Thymus (tissue), 11 donors: ENCODE data around the gene TRPM5. TPM values are rescaled to one million over a fixed set of nuclear protein-coding genes. Genes with fewer than 3 reads are reported as not detected.

Experiments
- DNase-seq, 9 donors: peaks; one replicate each; pipeline ENCODE4 v3.0.0-alpha.2; 2013; ENCODE audit warnings: low spot score in 9 of 9, low read depth in 6 of 9, missing footprints in 1 of 9
- H3K27ac ChIP-seq, 2 donors: one replicate each; pipeline ENCODE4 v1.5.1; 2013; ENCODE audit warnings: control low read depth in 1 of 2, low read depth in 1 of 2, low read length in 1 of 2, mild to moderate bottlenecking in 1 of 2, moderate library complexity in 1 of 2
- H3K27me3 ChIP-seq, 2 donors: one replicate each; pipeline ENCODE4 v1.5.1; 2013; ENCODE audit warnings: low read length in 1 of 2; ENCODE audit not compliant: control insufficient read depth in 2 of 2, insufficient read depth in 1 of 2
- H3K36me3 ChIP-seq, 2 donors: one replicate each; pipeline ENCODE4 v1.5.1; 2013; ENCODE audit warnings: low read length in 1 of 2, mild to moderate bottlenecking in 1 of 2, moderate library complexity in 1 of 2; ENCODE audit not compliant: control insufficient read depth in 2 of 2, insufficient read depth in 2 of 2
- H3K4me1 ChIP-seq, 2 donors: one replicate each; pipeline ENCODE4 v1.5.1; 2013; ENCODE audit warnings: low read length in 2 of 2; ENCODE audit not compliant: control insufficient read depth in 2 of 2, insufficient read depth in 2 of 2
- H3K4me3 ChIP-seq, 2 donors: one replicate each; pipeline ENCODE4 v1.5.1; 2013; ENCODE audit warnings: low read length in 2 of 2, control low read depth in 1 of 2, mild to moderate bottlenecking in 1 of 2
- H3K9me3 ChIP-seq, 2 donors: one replicate each; pipeline ENCODE4 v1.5.1; 2013; ENCODE audit warnings: low read length in 1 of 2, mild to moderate bottlenecking in 1 of 2; ENCODE audit not compliant: control insufficient read depth in 2 of 2, insufficient read depth in 1 of 2
- WGBS: extraction: QIAGEN DNeasy Blood & Tissue Kit; methylation state at CpG from one replicate; pipeline ENCODE4 v1.1.7; 2013; 5-methylcytosine and 5-hydroxymethylcytosine counted together
- polyA plus RNA-seq: library from polyadenylated mRNA; stranded (reverse); fragments of 200-250 nt; gene quantifications from one replicate; pipeline ENCODE4 v1.2.3, GENCODE V29; 2013
- total RNA-seq: library from RNA; stranded (reverse); fragments of 120-200 nt; gene quantifications from one replicate; pipeline ENCODE4 v1.2.4, GENCODE V29; 2013
- donor health status: healthy.

The TRPM5 gene
- total and polyA plus RNA-seq, 2 donors = 0.09 to 0.55 TPM

DNA sequence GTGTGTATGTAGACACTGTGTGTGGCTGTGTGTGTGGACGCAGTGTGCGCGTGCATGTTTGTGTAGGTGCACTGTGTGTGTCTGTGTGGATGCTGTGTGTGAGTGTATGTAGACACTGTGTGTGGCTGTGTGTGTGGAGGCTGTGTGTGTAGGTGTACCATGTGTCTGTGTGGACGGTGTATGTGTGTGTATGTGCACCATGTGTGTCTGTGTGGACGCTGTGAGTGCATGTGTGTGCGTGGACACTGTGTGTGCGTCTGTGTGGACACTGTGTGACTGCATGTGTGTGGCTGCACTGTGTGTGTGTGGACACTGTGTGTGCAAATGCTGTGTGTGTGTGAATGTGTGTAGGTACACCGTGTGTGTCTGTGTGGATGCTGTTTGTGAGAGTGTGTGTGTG lies 10.3 kb downstream of the TRPM5 start:
- Histone ChIP-seq H3K27ac (no peak overlapping the region), H3K27me3 (no peaks in the 10 kb centered on the region), H3K36me3 (no peaks in the 10 kb centered on the region), H3K9me3 (peaks cover 0 to 4% of the 10 kb centered on the region in 2 donors), H3K4me1 (no peaks in the 10 kb centered on the region), H3K4me3 (no peak overlapping the region)
- no peak for DNase-seq
- 99% methylated on average over 8 of the region's 8 CpGs for WGBS

DNA sequence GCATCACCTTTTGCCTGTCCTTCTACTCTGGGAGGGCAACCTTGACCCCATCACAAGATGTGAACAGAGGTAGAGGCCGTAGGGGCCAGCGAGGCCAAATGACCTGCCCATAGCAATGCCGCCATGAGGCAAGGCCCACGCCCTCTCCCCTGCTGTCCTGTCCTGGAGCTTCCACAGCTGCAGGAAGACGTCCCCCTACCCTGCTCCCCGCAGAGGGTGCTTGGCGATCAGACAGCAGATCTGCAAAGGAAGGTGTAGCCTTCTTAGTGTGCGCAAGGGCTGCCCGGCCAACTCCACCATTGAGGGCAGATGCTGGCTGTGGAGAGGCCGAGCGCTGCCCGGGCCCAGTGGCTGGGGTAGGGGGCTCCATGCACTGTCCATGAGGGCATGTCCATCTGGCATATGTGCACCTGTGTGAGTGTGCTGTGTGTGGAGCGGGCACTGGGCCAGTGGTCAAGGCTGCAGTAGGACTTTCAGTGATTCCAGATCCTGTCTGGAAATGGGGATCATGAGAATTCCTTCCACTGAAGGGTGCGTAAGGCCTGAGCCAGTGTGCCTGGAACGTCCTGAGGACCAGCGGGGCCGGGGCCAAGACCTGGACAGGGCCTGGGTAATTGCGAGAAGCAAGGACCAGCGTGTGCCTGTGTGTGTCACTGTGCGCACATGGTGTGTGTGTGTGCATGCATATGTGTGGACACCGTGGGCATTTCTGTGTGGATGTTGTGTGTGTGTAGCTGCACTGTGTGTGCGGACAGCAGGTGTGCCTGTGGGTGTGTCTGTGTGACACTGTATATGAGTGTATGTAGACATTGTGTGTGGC lies 11.0 kb downstream of the TRPM5 start:
- no peak for DNase-seq
- Histone ChIP-seq H3K36me3 (no peaks in the 10 kb centered on the region), H3K4me3 (no peak overlapping the region), H3K27ac (no peak overlapping the region), H3K27me3 (no peaks in the 10 kb centered on the region), H3K4me1 (no peaks in the 10 kb centered on the region), H3K9me3 (peaks cover 0 to 4% of the 10 kb centered on the region in 2 donors)
- 97% methylated on average over 22 of the region's 22 CpGs for WGBS

DNA sequence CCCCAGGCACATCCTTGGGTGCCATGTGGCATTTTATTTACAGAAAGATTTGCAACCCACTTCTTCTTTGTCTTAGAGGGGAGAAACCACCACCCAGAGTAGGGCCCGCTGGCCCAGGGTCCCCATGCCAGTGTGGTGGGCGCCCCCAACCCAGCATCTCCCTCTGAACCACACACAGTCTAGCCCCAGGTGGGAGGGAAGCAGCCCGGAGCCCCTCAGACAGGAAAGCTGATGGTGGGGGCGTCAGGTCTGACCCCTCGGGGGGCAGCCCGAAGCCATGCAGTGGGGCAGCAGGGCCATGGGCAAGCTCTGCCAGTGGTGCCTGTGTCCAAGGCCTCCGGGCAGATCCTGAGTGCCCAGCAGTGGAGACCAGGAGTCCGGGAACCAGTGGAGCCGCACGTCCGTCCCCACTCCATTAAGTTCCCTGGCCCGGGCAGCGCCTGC lies 11.7 kb downstream of the TRPM5 start:
- no peak for DNase-seq
- no peaks in the 10 kb centered on the region for H3K36me3 ChIP-seq
- H3K4me3 ChIP-seq = no peak overlapping the region
- H3K4me1 ChIP-seq = no peaks in the 10 kb centered on the region
- H3K27me3 ChIP-seq = no peaks in the 10 kb centered on the region
- H3K9me3 ChIP-seq = peaks cover 0 to 4% of the 10 kb centered on the region in 2 donors
- no peak overlapping the region for H3K27ac ChIP-seq
- WGBS = 94% methylated on average over 13 of the region's 13 CpGs

DNA sequence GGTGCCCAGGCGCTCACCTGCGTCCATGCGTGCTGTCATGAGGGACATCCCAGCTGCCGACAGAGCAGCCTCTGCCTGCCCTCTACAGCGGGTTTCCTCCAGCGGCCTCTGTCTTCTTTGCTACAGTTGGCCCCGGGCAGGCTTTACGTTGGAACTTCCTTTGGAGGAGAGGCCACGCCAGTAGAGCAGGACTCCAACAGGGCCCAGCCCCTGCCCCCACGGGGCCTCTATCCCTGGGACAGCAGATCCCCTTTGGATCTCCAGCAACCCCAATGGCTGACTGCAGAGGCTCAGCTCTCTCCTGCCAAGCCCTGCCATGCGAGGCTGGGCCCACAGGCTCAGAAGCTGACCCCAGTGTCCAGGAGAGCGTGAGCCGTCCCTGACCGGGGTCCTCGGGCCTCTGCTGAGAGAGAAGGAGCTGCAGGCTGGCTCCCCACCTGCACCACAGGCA lies 12.1 kb downstream of the TRPM5 start:
- no peak for DNase-seq

DNA sequence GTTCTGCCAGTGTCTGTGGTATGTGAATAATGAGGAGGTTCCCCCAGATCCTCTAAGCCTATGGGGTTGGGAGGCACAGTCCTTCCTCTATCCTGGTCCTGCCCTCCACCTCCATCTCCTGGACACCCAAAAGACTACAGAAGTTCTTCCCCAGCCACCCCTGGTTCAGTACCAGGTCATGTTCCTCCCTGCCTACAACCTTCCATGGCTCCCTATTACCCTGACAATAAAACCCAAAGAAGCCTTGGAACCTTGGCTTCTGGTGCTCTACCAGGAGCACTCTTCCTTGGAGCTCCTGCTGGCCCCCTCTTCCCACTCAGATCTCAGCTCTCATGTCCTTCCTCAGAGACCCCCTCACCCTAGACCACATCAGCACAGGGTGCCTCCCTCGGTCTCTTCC lies 12.9 kb downstream of the TRPM5 start:
- H3K9me3 ChIP-seq = peaks cover 0 to 4% of the 10 kb centered on the region in 2 donors
- no peaks in the 10 kb centered on the region for H3K27me3 ChIP-seq
- DNase-seq = no peak
- H3K27ac ChIP-seq = no peak overlapping the region
- no peaks in the 10 kb centered on the region for H3K36me3 ChIP-seq
- WGBS = 90% methylated on average over 1 of the region's 1 CpG
- no peaks in the 10 kb centered on the region for H3K4me1 ChIP-seq
- H3K4me3 ChIP-seq = no peak overlapping the region

More for the DNA sequence above, 12.1 kb downstream of the TRPM5 start:
- Histone ChIP-seq H3K4me1 (no peaks in the 10 kb centered on the region), H3K4me3 (no peak overlapping the region), H3K9me3 (peaks cover 0 to 4% of the 10 kb centered on the region in 2 donors), H3K27me3 (no peaks in the 10 kb centered on the region), H3K36me3 (no peaks in the 10 kb centered on the region), H3K27ac (no peak overlapping the region)
- WGBS = 91% methylated on average over 15 of the region's 15 CpGs

DNA sequence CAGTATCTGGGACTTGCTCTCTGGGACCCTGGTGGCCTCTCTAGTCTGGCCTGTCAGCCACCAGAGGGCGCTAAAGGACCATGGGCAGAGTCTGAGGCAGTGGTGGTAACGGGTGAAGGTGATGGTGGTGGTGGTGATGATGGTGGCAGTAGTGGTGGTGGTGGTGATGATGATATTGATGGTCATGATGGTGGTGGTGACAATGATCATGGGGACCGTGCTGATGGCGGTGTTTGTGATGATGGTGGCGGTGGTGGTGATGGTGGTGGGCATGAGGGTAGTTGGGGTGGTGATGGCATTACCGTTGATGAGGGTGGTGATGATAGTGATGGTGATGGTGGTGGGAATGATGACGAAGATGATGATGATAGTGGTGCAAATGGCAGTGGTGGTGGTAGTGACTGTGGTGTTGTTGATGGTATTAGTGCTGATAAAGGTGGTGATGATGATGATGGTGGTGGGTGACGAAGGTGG lies 16.0 kb downstream of the TRPM5 start:
- no peaks in the 10 kb centered on the region for H3K27me3 ChIP-seq
- WGBS = 65% methylated on average over 8 of the region's 8 CpGs
- peak in 8 of 9 donors; percentile 33 to 80 (median 56) for DNase-seq
- no peaks in the 10 kb centered on the region for H3K4me1 ChIP-seq
- H3K36me3 ChIP-seq = no peaks in the 10 kb centered on the region
- H3K4me3 ChIP-seq = no peak overlapping the region
- no peak overlapping the region for H3K27ac ChIP-seq
- peaks cover 0 to 4% of the 10 kb centered on the region in 2 donors for H3K9me3 ChIP-seq

DNA sequence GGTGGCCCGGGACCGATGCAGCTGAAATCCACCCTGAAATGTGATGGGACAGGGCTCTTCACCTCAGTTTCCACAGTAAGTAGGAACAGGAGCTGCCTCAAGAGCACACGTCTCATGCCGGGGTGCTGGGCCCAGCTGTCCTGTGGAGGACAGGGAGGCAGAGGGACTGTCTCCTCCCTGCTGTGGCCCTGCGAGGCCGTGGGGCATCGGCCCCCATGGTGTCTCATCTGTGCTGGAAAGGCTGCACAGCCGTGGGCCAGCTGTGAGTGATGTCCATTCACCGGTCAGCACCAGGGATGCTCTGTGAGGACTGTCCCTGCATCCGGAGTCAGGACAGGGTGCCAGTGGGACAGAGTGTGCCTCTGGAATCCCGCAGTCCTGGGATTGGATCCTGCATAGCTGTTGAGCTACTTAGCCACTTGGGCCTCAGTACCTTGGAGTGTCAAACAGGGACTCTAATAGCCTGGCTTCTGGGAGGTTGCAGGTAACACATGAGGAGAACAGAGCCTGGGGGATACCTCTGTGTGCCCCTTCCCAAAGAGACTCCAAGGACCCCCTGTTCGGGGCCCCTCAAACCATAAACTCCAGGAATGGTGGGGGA lies 16.5 kb downstream of the TRPM5 start:
- Histone ChIP-seq H3K4me1 (no peaks in the 10 kb centered on the region), H3K4me3 (no peak overlapping the region), H3K27ac (no peak overlapping the region), H3K27me3 (no peaks in the 10 kb centered on the region), H3K36me3 (no peaks in the 10 kb centered on the region), H3K9me3 (peaks cover 0 to 4% of the 10 kb centered on the region in 2 donors)
- DNase-seq = no peak
- WGBS = 77% methylated on average over 12 of the region's 12 CpGs

DNA sequence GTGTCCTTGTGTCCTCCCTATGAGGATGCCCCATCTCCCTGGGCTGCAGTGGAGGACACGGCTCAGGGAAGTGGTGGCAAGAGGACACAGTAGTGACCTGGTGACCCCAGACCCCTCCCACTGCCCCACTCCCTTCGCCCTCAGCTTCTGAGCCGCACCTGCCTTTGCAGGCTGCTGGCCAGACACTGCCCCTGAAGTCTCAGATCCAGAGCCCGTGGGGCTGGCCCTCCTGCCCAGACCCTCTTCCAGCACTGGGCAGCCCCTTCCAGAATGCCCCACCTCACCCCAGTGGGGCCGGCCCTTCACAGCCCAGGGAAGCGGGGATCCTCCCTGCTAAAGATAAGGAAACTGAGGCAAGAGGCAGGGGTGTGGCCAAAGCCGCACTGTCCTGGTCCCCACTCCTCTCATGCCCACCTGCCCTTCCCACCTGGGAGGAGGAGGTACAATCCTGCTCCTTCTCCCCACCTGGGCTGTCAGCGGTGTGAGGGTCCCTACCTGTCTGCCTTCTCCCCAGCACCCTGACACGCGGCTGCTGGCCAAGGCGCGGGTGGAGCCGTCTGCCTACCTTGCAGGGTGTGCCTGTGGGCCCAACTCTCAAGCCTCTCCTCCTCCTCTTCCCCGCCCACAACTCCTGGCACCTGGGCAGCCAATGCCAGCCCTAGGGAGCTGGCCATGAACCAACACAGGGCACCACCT lies 17.3 kb downstream of the TRPM5 start:
- peaks cover 0 to 4% of the 10 kb centered on the region in 2 donors for H3K9me3 ChIP-seq
- no peak overlapping the region for H3K27ac ChIP-seq
- no peaks in the 10 kb centered on the region for H3K27me3 ChIP-seq
- DNase-seq = no peak
- no peaks in the 10 kb centered on the region for H3K4me1 ChIP-seq
- no peak overlapping the region for H3K4me3 ChIP-seq
- 94% methylated on average over 14 of the region's 14 CpGs for WGBS
- no peaks in the 10 kb centered on the region for H3K36me3 ChIP-seq

DNA sequence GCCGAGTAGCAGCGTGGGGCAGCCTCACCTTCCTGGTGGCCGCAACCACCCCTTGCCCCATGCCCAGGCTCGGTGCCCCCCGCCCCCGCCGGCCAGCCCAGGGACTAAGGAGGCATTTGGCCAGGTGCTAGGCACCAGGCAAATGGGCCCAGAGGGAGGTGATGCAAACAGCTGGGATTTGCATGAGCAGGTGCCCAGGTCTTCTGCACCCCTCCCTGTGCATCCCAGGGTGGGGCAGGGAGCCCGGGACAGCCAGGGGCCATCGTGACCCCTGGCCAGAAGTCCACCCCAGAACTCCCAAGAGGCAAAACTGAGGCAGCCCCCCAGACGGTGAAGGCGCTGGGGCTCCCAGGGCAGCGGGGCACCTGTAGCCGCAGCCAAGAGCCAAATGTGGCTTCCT lies 18.1 kb downstream of the TRPM5 start:
- WGBS = 92% methylated on average over 13 of the region's 13 CpGs
- Histone ChIP-seq H3K4me1 (no peaks in the 10 kb centered on the region), H3K27me3 (no peaks in the 10 kb centered on the region), H3K4me3 (no peak overlapping the region), H3K27ac (no peak overlapping the region), H3K9me3 (peaks cover 0 to 4% of the 10 kb centered on the region in 2 donors), H3K36me3 (no peaks in the 10 kb centered on the region)
- no peak for DNase-seq
